Measurements from ENCODE around the gene HAPLN2.

Gene HAPLN2

DNA sequence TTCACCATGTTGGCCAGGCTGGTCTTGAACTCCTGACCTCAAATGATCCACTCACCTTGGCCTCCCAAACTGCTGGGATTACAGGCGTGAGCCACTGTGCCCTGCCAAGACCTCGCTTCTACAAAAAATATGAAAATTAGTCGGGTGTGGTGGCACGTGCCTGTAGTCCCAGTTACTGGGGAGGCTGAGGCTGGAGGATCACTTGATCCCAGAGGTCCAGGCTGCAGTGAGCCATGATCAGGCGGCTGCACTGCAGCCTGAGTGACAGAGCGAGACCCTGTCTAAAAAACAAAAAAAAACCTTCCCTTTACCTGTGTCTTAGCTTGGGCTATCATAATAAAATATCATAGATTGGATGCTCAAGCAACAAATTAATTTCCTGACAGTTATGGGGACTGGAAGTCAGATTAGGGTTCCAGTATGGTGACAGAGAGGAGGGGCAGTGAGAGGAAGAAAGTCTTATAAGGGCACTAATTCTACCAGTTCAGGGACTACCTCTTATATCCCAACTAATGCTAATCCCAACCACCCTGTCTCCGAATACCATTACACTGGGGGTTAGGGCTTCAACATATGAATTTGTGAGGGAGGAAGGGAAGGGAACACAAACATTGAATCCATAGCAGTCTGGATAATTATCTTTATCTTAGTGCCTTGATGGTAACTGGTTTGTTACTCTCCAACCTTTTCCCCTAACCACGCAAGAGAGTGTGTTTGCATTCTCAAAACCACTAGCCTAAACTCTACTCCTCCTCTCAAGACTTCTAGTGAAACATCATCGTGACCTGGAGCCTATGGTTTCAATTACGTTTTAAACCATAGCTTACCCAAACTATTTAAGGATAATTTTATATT, 28.7 kb upstream of the HAPLN2 start:
- peaks cover 0 to 32% of the 10 kb centered on the region in 2 experiments; a peak in 1 of 3 replicates for H3K36me3 ChIP-seq (ENCODE audit: control insufficient read depth in 2 of 2, insufficient read depth in 1 of 2, low read length in 2 of 2)
- ChIA-PET POLR2A (interaction anchor here (1.0 to 2.1 kb wide), 7 partner anchors 9 to 90 kb away, joined by 3 to 11 read pairs (median 9); partner anchors contain the start of gene MEF2D), CTCF (interaction anchor here (0.6 to 2.2 kb wide), 12 partner anchors 9 to 145 kb away, joined by 3 to 13 read pairs (median 4); partner anchors contain the start of genes GPATCH4 and HAPLN2)
- 0 out of 2 replicates have a peak overlapping the region, but pooled peaks have one; percentile 83 for H3K27ac ChIP-seq (ENCODE audit: extremely low read depth, low read depth, low read length)
- no peak overlapping the region for H3K4me3 ChIP-seq (ENCODE audit: low read depth, low read length)
- H3K9me3 ChIP-seq (ENCODE audit: control insufficient read depth, insufficient read depth, low read depth, low read length), result no peaks in the 10 kb centered on the region
- H3K4me1 ChIP-seq (ENCODE audit: control insufficient read depth, insufficient read depth, low read length), result no peaks in the 10 kb centered on the region
- TF ChIP-seq ZNF24 (tag by site-specific recombination; IDR thresholded peaks at IDR 0.05) (no peak), ZBTB8A (tag by site-specific recombination; IDR thresholded peaks at IDR 0.05) (no peak), ZNF791 (tag by site-specific recombination; IDR thresholded peaks at IDR 0.05) (no peak), ZNF114 (tag by site-specific recombination; IDR thresholded peaks at IDR 0.05) (no peak), KLF16 (tag by site-specific recombination; IDR thresholded peaks at IDR 0.05) (no peak), ZNF404 (tag by site-specific recombination; IDR thresholded peaks at IDR 0.05) (no peak), ZNF335 (tag by site-specific recombination; conservative IDR thresholded peaks at IDR 0.05) (no peak), MZF1 (tag by site-specific recombination; IDR thresholded peaks at IDR 0.05; ENCODE audit: borderline replicate concordance) (no peak), ZNF785 (tag by site-specific recombination; IDR thresholded peaks at IDR 0.05) (no peak), GLIS1 (tag by site-specific recombination; IDR thresholded peaks at IDR 0.05) (no peak), ZNF555 (tag by site-specific recombination; conservative IDR thresholded peaks at IDR 0.05) (no peak), ZNF184 (tag by site-specific recombination; IDR thresholded peaks at IDR 0.05) (no peak), ZNF394 (tag by site-specific recombination; IDR thresholded peaks at IDR 0.05; ENCODE audit: borderline replicate concordance) (no peak)

DNA sequence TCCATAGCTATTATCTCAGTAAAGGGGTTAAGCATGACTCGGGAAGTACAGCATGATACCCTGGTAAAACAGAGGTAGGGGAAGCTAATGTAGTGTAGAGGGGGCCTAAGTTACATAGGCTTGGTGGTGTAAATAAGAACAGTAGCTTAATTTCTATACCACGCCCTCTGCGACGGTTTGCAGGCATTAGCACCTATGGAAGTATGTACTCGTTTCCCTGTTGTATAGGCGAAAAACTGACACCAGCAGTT, 28.1 kb upstream of the HAPLN2 start:
- Histone ChIP-seq H3K36me3 (ENCODE audit: control insufficient read depth in 2 of 2, insufficient read depth in 1 of 2, low read length in 2 of 2) (peaks cover 0 to 38% of the 10 kb centered on the region in 2 experiments; a peak in 1 of 3 replicates), H3K4me1 (ENCODE audit: control insufficient read depth, insufficient read depth, low read length) (no peaks in the 10 kb centered on the region), H3K27ac (ENCODE audit: extremely low read depth, low read depth, low read length) (peak overlapping the region; percentile 83), H3K9me3 (ENCODE audit: control insufficient read depth, insufficient read depth, low read depth, low read length) (no peaks in the 10 kb centered on the region), H3K4me3 (ENCODE audit: low read depth, low read length) (peak overlapping the region; percentile 85)
- POLR2A ChIA-PET, result interaction anchor here (0.9 to 2.1 kb wide), 10 partner anchors 9 to 139 kb away, joined by 3 to 17 read pairs (median 6); partner anchors contain the start of genes GPATCH4 and MEF2D
- CTCF ChIA-PET, result interaction anchor here (0.6 to 2.2 kb wide), 15 partner anchors 8 to 235 kb away, joined by 3 to 13 read pairs (median 4); partner anchors contain the start of genes GPATCH4 and HAPLN2
- TF ChIP-seq, protein P1, sequence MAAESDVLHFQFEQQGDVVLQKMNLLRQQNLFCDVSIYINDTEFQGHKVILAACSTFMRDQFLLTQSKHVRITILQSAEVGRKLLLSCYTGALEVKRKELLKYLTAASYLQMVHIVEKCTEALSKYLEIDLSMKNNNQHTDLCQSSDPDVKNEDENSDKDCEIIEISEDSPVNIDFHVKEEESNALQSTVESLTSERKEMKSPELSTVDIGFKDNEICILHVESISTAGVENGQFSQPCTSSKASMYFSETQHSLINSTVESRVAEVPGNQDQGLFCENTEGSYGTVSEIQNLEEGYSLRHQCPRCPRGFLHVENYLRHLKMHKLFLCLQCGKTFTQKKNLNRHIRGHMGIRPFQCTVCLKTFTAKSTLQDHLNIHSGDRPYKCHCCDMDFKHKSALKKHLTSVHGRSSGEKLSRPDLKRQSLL (tag by site-specific recombination; IDR thresholded peaks at IDR 0.05), result no peak
- no peak for TF ChIP-seq ZNF510 (tag by site-specific recombination; IDR thresholded peaks at IDR 0.05; ENCODE audit: insufficient replicate concordance)
- TF ChIP-seq, protein P2, sequence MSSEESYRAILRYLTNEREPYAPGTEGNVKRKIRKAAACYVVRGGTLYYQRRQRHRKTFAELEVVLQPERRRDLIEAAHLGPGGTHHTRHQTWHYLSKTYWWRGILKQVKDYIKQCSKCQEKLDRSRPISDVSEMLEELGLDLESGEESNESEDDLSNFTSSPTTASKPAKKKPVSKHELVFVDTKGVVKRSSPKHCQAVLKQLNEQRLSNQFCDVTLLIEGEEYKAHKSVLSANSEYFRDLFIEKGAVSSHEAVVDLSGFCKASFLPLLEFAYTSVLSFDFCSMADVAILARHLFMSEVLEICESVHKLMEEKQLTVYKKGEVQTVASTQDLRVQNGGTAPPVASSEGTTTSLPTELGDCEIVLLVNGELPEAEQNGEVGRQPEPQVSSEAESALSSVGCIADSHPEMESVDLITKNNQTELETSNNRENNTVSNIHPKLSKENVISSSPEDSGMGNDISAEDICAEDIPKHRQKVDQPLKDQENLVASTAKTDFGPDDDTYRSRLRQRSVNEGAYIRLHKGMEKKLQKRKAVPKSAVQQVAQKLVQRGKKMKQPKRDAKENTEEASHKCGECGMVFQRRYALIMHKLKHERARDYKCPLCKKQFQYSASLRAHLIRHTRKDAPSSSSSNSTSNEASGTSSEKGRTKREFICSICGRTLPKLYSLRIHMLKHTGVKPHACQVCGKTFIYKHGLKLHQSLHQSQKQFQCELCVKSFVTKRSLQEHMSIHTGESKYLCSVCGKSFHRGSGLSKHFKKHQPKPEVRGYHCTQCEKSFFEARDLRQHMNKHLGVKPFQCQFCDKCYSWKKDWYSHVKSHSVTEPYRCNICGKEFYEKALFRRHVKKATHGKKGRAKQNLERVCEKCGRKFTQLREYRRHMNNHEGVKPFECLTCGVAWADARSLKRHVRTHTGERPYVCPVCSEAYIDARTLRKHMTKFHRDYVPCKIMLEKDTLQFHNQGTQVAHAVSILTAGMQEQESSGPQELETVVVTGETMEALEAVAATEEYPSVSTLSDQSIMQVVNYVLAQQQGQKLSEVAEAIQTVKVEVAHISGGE (tag by site-specific recombination; conservative IDR thresholded peaks at IDR 0.05; ENCODE audit: low read depth), result no peak
- TF ChIP-seq, protein P3, sequence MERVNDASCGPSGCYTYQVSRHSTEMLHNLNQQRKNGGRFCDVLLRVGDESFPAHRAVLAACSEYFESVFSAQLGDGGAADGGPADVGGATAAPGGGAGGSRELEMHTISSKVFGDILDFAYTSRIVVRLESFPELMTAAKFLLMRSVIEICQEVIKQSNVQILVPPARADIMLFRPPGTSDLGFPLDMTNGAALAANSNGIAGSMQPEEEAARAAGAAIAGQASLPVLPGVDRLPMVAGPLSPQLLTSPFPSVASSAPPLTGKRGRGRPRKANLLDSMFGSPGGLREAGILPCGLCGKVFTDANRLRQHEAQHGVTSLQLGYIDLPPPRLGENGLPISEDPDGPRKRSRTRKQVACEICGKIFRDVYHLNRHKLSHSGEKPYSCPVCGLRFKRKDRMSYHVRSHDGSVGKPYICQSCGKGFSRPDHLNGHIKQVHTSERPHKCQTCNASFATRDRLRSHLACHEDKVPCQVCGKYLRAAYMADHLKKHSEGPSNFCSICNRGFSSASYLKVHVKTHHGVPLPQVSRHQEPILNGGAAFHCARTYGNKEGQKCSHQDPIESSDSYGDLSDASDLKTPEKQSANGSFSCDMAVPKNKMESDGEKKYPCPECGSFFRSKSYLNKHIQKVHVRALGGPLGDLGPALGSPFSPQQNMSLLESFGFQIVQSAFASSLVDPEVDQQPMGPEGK (tag by site-specific recombination; IDR thresholded peaks at IDR 0.05), result no peak
- TF ChIP-seq ZNF433 (tag by site-specific recombination; IDR thresholded peaks at IDR 0.05; ENCODE audit: low read depth), result no peak
- TF ChIP-seq ZNF830 (tag by site-specific recombination; IDR thresholded peaks at IDR 0.05; ENCODE audit: low read depth), result no peak
- TF ChIP-seq ZNF664 (tag by site-specific recombination; IDR thresholded peaks at IDR 0.05), result no peak
- TF ChIP-seq ZNF677 (tag by site-specific recombination; IDR thresholded peaks at IDR 0.05), result no peak
- no peak for TF ChIP-seq ZNF266 (tag by site-specific recombination; IDR thresholded peaks at IDR 0.05; ENCODE audit: low read depth)
- no peak for TF ChIP-seq ZSCAN30 (tag by site-specific recombination; IDR thresholded peaks at IDR 0.05)
